NT2/D1 (cell line): ENCODE measurements around the gene ADGRL4.

ENCODE experiments used
- SUZ12 ChIP-seq: IDR thresholded peaks from 2 replicates; pipeline ENCODE4 v1.6.1; 2011; ENCODE audit not compliant: insufficient read length, insufficient read depth; ENCODE audit errors: extremely low read depth
- YY1 ChIP-seq: IDR thresholded peaks from 2 replicates; pipeline ENCODE4 v1.6.1; 2011; ENCODE audit not compliant: insufficient read length, insufficient read depth
- ZNF274 ChIP-seq: IDR thresholded peaks from 2 replicates; pipeline ENCODE4 v1.6.1; 2011; ENCODE audit warnings: mild to moderate bottlenecking, low read depth, low read length

DNA sequence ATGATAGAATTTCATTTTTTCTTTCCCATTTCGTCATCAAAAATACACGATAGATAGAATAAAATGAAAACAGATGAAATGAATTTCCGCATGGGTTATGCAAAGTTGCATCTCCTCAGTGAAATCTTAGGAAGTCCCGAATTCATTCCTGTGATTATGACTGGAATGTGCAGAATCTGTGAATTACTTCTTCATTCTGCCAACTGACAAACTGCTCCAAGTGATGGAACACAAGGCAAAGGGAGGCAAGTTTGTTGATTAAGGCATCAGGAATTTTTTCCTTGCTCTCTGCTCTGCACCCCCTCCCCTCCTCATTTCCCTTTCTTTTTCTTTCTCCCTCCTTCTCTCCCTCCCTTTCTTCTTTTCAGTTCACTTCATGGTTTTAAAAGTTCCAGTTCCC is 37.0 kb upstream of the ADGRL4 start:
- TF ChIP-seq ZNF274 (no peak), YY1 (no peak), SUZ12 (no peak)
